DND-41 (cell line): ENCODE measurements around the gene OTOS.

Experiments
- ATAC-seq: fragments of 200-7000 bp; cut with Tn5 transposase; 3 replicates; pipeline ENCODE4 v1.9.1; 2021; ENCODE audit warnings: low read depth; ENCODE audit not compliant: insufficient read depth
- DNase-seq: peaks from one replicate; pipeline ENCODE4 v3.0.0-alpha.2; 2020
- H2AFZ ChIP-seq: 2 replicates; pipeline ENCODE4 v1.6.0; 2012; ENCODE audit warnings: low read depth, low read length
- H3K27ac ChIP-seq: 2 replicates; pipeline ENCODE4 v1.5.1; 2012; ENCODE audit warnings: low read length, inconsistent platforms
- H3K27me3 ChIP-seq: fragments of 200-600 bp; sonication (generic); 2 replicates; pipeline ENCODE4 v1.6.0; 2012; ENCODE audit warnings: low read length, mild to moderate bottlenecking, inconsistent platforms; ENCODE audit not compliant: insufficient read depth, poor library complexity
- H3K36me3 ChIP-seq: 2 replicates; pipeline ENCODE4 v1.5.1; 2012; ENCODE audit warnings: low read length, inconsistent platforms; ENCODE audit not compliant: insufficient read depth
- H3K4me1 ChIP-seq: 2 replicates; pipeline ENCODE4 v1.5.1; 2012; ENCODE audit warnings: mild to moderate bottlenecking, low read length; ENCODE audit not compliant: insufficient read depth
- H3K4me2 ChIP-seq: 2 replicates; pipeline ENCODE4 v1.6.0; 2012; ENCODE audit warnings: mild to moderate bottlenecking, moderate library complexity, low read length, inconsistent platforms; ENCODE audit not compliant: insufficient read depth
- H3K4me3 ChIP-seq, 2 experiments: fragments of 200-600 bp in 1 of 2; shearing (Covaris generic) in 1 of 2; 2 replicates each; pipeline ENCODE4 v1.5.1; 2012 to 2016; ENCODE audit warnings: inconsistent platforms in 2 of 2, low read length in 2 of 2, mild to moderate bottlenecking in 2 of 2, low read depth in 1 of 2, moderate library complexity in 1 of 2
- H3K79me2 ChIP-seq: 2 replicates; pipeline ENCODE4 v1.6.0; 2012; ENCODE audit warnings: low read length, inconsistent platforms; ENCODE audit not compliant: insufficient read depth
- H3K9ac ChIP-seq: 2 replicates; pipeline ENCODE4 v1.6.0; 2012; ENCODE audit warnings: low read depth, mild to moderate bottlenecking, inconsistent platforms, low read length, moderate library complexity
- H3K9me3 ChIP-seq: 2 replicates; pipeline ENCODE4 v1.5.1; 2012; ENCODE audit warnings: low read length, moderate library complexity, mild to moderate bottlenecking, inconsistent platforms; ENCODE audit not compliant: insufficient read depth, severe bottlenecking
- H4K20me1 ChIP-seq: 2 replicates; pipeline ENCODE4 v1.6.0; 2012; ENCODE audit warnings: low read length; ENCODE audit not compliant: insufficient read depth
- EZH2 ChIP-seq: IDR thresholded peaks from 3 replicates; pipeline ENCODE4 v1.6.1; 2012; ENCODE audit warnings: borderline replicate concordance, low read depth, mild to moderate bottlenecking, moderate library complexity, low read length, inconsistent platforms; ENCODE audit not compliant: severe bottlenecking
- TF ChIP-seq, protein P1 (sequence below): IDR thresholded peaks from 2 replicates; pipeline ENCODE4 v1.5.1; 2012; ENCODE audit warnings: borderline replicate concordance, low read length, moderate library complexity, mild to moderate bottlenecking; ENCODE audit not compliant: poor library complexity, severe bottlenecking; ENCODE audit errors: extremely low read depth

OTOS gene

GRCh38 chr2:240125742-240126141 is 14.7 kb downstream of the OTOS start:
- no peak for DNase-seq
- H4K20me1 ChIP-seq, result no peaks in the 10 kb centered on the region
- H3K4me2 ChIP-seq, result no peak overlapping the region
- H3K79me2 ChIP-seq, result no peaks in the 10 kb centered on the region
- ATAC-seq, result no peak
- no peaks in the 10 kb centered on the region for H3K9me3 ChIP-seq
- no peaks in the 10 kb centered on the region for H3K4me1 ChIP-seq
- H3K27ac ChIP-seq, result no peak overlapping the region
- H3K4me3 ChIP-seq, result no peak overlapping the region
- peaks cover 36% of the 10 kb centered on the region for H3K36me3 ChIP-seq
- TF ChIP-seq, protein P1, sequence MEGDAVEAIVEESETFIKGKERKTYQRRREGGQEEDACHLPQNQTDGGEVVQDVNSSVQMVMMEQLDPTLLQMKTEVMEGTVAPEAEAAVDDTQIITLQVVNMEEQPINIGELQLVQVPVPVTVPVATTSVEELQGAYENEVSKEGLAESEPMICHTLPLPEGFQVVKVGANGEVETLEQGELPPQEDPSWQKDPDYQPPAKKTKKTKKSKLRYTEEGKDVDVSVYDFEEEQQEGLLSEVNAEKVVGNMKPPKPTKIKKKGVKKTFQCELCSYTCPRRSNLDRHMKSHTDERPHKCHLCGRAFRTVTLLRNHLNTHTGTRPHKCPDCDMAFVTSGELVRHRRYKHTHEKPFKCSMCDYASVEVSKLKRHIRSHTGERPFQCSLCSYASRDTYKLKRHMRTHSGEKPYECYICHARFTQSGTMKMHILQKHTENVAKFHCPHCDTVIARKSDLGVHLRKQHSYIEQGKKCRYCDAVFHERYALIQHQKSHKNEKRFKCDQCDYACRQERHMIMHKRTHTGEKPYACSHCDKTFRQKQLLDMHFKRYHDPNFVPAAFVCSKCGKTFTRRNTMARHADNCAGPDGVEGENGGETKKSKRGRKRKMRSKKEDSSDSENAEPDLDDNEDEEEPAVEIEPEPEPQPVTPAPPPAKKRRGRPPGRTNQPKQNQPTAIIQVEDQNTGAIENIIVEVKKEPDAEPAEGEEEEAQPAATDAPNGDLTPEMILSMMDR, result no peak
- TF ChIP-seq EZH2, result no peak
- H2AFZ ChIP-seq, result no peak overlapping the region
- H3K27me3 ChIP-seq, result no peaks in the 10 kb centered on the region
- no peak overlapping the region for H3K9ac ChIP-seq

- Histone ChIP-seq H3K9ac (no peak overlapping the region), H3K36me3 (peaks cover 25% of the 10 kb centered on the region), H3K27ac (no peak overlapping the region), H3K4me2 (no peak overlapping the region), H3K4me1 (no peaks in the 10 kb centered on the region), H3K9me3 (no peaks in the 10 kb centered on the region), H3K79me2 (no peaks in the 10 kb centered on the region), H3K27me3 (no peaks in the 10 kb centered on the region), H3K4me3 (no peak overlapping the region), H4K20me1 (no peaks in the 10 kb centered on the region), H2AFZ (no peak overlapping the region)
- no peak for TF ChIP-seq EZH2
- TF ChIP-seq, protein P1, result no peak
- ATAC-seq, result no peak
- no peak for DNase-seq
Observed at GRCh38 chr2:240124651-240125030, 15.8 kb downstream of the OTOS start.

GRCh38 chr2:240123821-240124650 is 16.4 kb downstream of the OTOS start:
- H3K27me3 ChIP-seq, result no peaks in the 10 kb centered on the region
- TF ChIP-seq, protein P1, result no peak
- no peak for TF ChIP-seq EZH2
- no peaks in the 10 kb centered on the region for H4K20me1 ChIP-seq
- H3K36me3 ChIP-seq, result peaks cover 19% of the 10 kb centered on the region
- H3K79me2 ChIP-seq, result no peaks in the 10 kb centered on the region
- no peak for ATAC-seq
- no peak for DNase-seq
- no peaks in the 10 kb centered on the region for H3K9me3 ChIP-seq
- H3K4me2 ChIP-seq, result no peak overlapping the region
- H3K4me1 ChIP-seq, result no peaks in the 10 kb centered on the region
- H2AFZ ChIP-seq, result no peak overlapping the region
- H3K4me3 ChIP-seq, result no peak overlapping the region
- no peak overlapping the region for H3K27ac ChIP-seq
- H3K9ac ChIP-seq, result no peak overlapping the region
